PC-9 (cell line): Measurements from ENCODE around the gene CARTPT. TPM values are rescaled to one million over a fixed set of nuclear protein-coding genes. Genes with fewer than 3 reads are reported as not detected.

Source experiments
- Bru-seq: library from RNA; stranded (reverse); fragments of 400-500 nt; gene quantifications from one replicate; lab custom pipeline; 2021; lab: Mats Ljungman, UMichigan
- BruChase-seq, 2 experiments: library from RNA; stranded (reverse); fragments of 400-500 nt; gene quantifications; one replicate each; lab custom pipeline; 2021; lab: Mats Ljungman, UMichigan
- BruUV-seq: library from RNA; stranded (reverse); fragments of 400-500 nt; replicated peaks from 2 replicates; lab custom pipeline; 2021; lab: Mats Ljungman, UMichigan
- CTCF ChIA-PET: fragments of 300-600 bp; sonication (Branson Sonifier 250); formaldehyde crosslinking; loops from one replicate; lab custom pipeline; 2022; ENCODE audit warnings: antibody characterized with exemption; lab: Charles Lee
- POLR2A ChIA-PET: fragments of 300-600 bp; sonication (Branson Sonifier 250); formaldehyde crosslinking; loops from one replicate; lab custom pipeline; 2022; ENCODE audit warnings: antibody characterized with exemption; ENCODE audit not compliant: unreplicated experiment; lab: Charles Lee
- DNase-seq, 2 experiments: peaks; one replicate each; pipeline versions ENCODE4 v3.0.0 to v3.0.0-alpha.2; 2015 to 2022; ENCODE audit warnings: mixed read lengths in 1 of 2
- H2AFZ ChIP-seq: fragments of 200-600 bp; sonication (generic); 2 replicates; pipeline ENCODE4 v1.8.1; 2017; ENCODE audit warnings: antibody characterized with exemption
- H3F3A ChIP-seq: fragments of 200-600 bp; sonication (generic); 2 replicates; pipeline ENCODE4 v1.8.1; 2017; ENCODE audit warnings: antibody characterized with exemption, mild to moderate bottlenecking, low read depth; ENCODE audit not compliant: insufficient read depth
- H3K27ac ChIP-seq: fragments of 200-600 bp; sonication (generic); 2 replicates; pipeline ENCODE4 v1.6.1; 2016; ENCODE audit warnings: mixed run types
- H3K27me3 ChIP-seq: fragments of 200-600 bp; sonication (generic); 2 replicates; pipeline ENCODE4 v1.6.1; 2016; ENCODE audit warnings: low read depth, mixed run types; ENCODE audit not compliant: insufficient read depth
- H3K36me3 ChIP-seq: fragments of 200-600 bp; sonication (generic); 2 replicates; pipeline ENCODE4 v1.6.1; 2016; ENCODE audit warnings: low read depth, mixed run types
- H3K4me1 ChIP-seq: fragments of 200-600 bp; sonication (generic); replicated peaks from 2 replicates; pipeline ENCODE4 v1.6.1; 2016; ENCODE audit warnings: mixed run types; ENCODE audit not compliant: insufficient read depth
- H3K4me2 ChIP-seq: fragments of 200-600 bp; sonication (generic); 2 replicates; pipeline ENCODE4 v1.6.1; 2017; ENCODE audit warnings: mixed run types
- H3K4me3 ChIP-seq: fragments of 200-600 bp; sonication (generic); 2 replicates; pipeline ENCODE4 v1.6.1; 2016; ENCODE audit warnings: mixed run types
- H3K79me2 ChIP-seq: fragments of 200-600 bp; sonication (generic); 2 replicates; pipeline ENCODE4 v1.6.1; 2017; ENCODE audit warnings: low read depth, mixed run types
- H3K9me2 ChIP-seq: fragments of 200-600 bp; sonication (generic); 2 replicates; pipeline ENCODE4 v1.8.1; 2017; ENCODE audit warnings: mild to moderate bottlenecking; ENCODE audit not compliant: insufficient read depth
- H3K9me3 ChIP-seq: fragments of 200-600 bp; sonication (generic); 2 replicates; pipeline ENCODE4 v1.8.1; 2016; ENCODE audit warnings: low read depth; ENCODE audit not compliant: insufficient read depth
- H4K20me1 ChIP-seq: fragments of 200-600 bp; sonication (generic); 2 replicates; pipeline ENCODE4 v1.8.1; 2017; ENCODE audit not compliant: insufficient read depth
- EZH2 ChIP-seq: fragments of 200-600 bp; sonication (generic); IDR thresholded peaks from 2 replicates; pipeline ENCODE4 v1.8.0; 2017; ENCODE audit warnings: antibody characterized with exemption, low read depth
- intact Hi-C: fragments of 100-400 bp; cut with micrococcal nuclease; formaldehyde crosslinking; loops from one replicate; pipeline ENCODE4 v1.10.0; 2022; ENCODE audit not compliant: unreplicated experiment
- long read RNA-seq: library from polyadenylated mRNA; stranded (forward); transcript quantifications from one replicate; pipeline ENCODE4 v2.0.0, GENCODE V29; 2022
- total RNA-seq: library from RNA; stranded (reverse); gene quantifications from 2 replicates; pipeline ENCODE4 v1.2.3, GENCODE V29; 2021
- TF ChIP-seq, protein P1 (sequence below): fragments of 200-600 bp; sonication (generic); conservative IDR thresholded peaks from 2 replicates; pipeline ENCODE4 v1.6.1; 2017; ENCODE audit warnings: mixed run types, antibody characterized with exemption, mild to moderate bottlenecking, moderate library complexity

Gene CARTPT
- total RNA-seq: not detected in 2 replicates
- Bru-seq, nascent RNA: not detected
- percentile 28 among the genes with signal in this experiment for BruChase-seq, experiment 1, labeled RNA remaining after a 2-hour chase
- BruChase-seq, experiment 2, labeled RNA remaining after a 6-hour chase: percentile 5 among the genes with signal in this experiment
- long read RNA-seq: 0 reads

DNA sequence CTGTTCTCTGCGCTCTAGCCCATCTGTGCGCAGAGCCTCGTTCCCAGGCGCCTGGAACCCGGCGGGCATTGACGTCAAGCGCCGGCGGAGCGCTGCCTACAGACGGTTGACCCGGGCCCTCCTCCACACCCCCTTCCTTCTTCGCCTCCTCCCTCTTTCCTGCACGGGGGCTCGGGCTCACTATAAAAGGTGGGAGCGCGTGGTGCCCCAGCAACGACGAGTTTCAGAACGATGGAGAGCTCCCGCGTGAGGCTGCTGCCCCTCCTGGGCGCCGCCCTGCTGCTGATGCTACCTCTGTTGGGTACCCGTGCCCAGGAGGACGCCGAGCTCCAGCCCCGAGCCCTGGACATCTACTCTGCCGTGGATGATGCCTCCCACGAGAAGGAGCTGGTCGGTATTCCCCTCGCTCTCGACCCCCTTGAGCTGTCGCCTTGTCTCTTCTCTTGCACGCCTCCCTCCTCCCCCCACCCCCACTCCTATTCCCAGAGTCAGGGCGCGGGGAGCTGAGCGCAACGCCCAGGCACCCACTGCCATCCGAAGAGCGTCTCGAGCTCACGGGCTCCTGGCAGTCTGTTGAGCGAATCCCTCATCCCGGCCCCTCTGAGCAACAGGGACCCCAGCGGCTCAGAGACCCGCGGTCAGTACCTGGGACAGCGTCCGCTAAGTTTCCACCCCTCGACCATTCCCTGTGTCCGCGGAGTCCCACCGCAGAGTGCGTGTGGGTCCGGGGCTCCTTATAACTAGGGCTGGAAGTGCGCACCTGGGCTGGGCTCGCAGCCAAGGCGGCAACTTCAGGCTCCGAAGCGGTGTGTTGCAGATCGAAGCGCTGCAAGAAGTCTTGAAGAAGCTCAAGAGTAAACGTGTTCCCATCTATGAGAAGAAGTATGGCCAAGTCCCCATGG is at the start of gene CARTPT:
Gene CARTPT (plus strand): TSS at position 213 of the 902 bp plus-strand sequence. CDS start 19 bp downstream, at position 232.
- no peak for TF ChIP-seq EZH2
- TF ChIP-seq, protein P1, sequence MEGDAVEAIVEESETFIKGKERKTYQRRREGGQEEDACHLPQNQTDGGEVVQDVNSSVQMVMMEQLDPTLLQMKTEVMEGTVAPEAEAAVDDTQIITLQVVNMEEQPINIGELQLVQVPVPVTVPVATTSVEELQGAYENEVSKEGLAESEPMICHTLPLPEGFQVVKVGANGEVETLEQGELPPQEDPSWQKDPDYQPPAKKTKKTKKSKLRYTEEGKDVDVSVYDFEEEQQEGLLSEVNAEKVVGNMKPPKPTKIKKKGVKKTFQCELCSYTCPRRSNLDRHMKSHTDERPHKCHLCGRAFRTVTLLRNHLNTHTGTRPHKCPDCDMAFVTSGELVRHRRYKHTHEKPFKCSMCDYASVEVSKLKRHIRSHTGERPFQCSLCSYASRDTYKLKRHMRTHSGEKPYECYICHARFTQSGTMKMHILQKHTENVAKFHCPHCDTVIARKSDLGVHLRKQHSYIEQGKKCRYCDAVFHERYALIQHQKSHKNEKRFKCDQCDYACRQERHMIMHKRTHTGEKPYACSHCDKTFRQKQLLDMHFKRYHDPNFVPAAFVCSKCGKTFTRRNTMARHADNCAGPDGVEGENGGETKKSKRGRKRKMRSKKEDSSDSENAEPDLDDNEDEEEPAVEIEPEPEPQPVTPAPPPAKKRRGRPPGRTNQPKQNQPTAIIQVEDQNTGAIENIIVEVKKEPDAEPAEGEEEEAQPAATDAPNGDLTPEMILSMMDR: no peak
- H3K4me2 ChIP-seq: no peak within 1 kb of the TSS
- no peaks in the 10 kb centered on the region for H3K9me3 ChIP-seq
- H3K27me3 ChIP-seq: peaks cover 38% of the 10 kb centered on the region
- no peaks in the 10 kb centered on the region for H3K4me1 ChIP-seq
- no peak within 1 kb of the TSS for H3K4me3 ChIP-seq
- H3K79me2 ChIP-seq: no peaks in the 10 kb centered on the region
- intact Hi-C loops: no loop called here
- POLR2A ChIA-PET: no interaction called here
- no peaks in the 10 kb centered on the region for H3F3A ChIP-seq
- BruUV-seq: no TSS peak
- H3K27ac ChIP-seq: no peak within 1 kb of the TSS
- DNase-seq: no peak
- H3K9me2 ChIP-seq: no peaks in the 10 kb centered on the region
- H3K36me3 ChIP-seq: no peaks in the 10 kb centered on the region
- H4K20me1 ChIP-seq: no peaks in the 10 kb centered on the region
- no peak within 1 kb of the TSS for H2AFZ ChIP-seq
- CTCF ChIA-PET: interaction anchor here (0.6 kb wide), 1 partner anchor 221 kb away, joined by 18 read pairs; no protein-coding TSS in a partner anchor

DNA sequence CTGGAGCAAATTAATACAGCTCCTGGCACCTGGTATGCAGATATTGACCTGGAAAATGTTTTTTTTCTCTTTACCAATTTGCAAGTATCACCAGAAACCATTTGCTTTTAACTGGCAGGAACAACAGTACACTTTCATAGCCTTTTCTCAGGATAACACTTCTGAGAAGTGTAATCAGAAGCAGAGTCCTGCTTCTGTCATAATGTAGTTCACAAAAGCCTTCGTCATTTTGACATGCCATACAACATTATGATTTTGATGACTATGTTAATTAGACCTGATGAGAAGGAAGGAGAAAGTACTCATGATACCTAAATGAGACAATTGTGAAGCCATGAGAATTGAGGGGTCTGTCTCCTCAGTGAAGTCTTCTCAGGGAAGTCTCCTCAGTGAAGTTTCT is 41.1 kb upstream of the CARTPT start:
- Histone ChIP-seq H3K4me3 (no peak overlapping the region), H2AFZ (no peak overlapping the region), H3K9me2 (no peaks in the 10 kb centered on the region), H3K27ac (no peak overlapping the region), H3F3A (no peaks in the 10 kb centered on the region), H4K20me1 (no peaks in the 10 kb centered on the region), H3K27me3 (no peaks in the 10 kb centered on the region; the same call in 1 of the 2 replicates), H3K79me2 (no peaks in the 10 kb centered on the region), H3K4me2 (no peak overlapping the region), H3K9me3 (no peaks in the 10 kb centered on the region), H3K36me3 (no peaks in the 10 kb centered on the region), H3K4me1 (no peaks in the 10 kb centered on the region)
- no TSS peak for BruUV-seq
- TF ChIP-seq, protein P1: no peak
- TF ChIP-seq EZH2: no peak
- DNase-seq: no peak
- intact Hi-C loops: no loop called here
- ChIA-PET CTCF (no interaction called here), POLR2A (no interaction called here)

DNA sequence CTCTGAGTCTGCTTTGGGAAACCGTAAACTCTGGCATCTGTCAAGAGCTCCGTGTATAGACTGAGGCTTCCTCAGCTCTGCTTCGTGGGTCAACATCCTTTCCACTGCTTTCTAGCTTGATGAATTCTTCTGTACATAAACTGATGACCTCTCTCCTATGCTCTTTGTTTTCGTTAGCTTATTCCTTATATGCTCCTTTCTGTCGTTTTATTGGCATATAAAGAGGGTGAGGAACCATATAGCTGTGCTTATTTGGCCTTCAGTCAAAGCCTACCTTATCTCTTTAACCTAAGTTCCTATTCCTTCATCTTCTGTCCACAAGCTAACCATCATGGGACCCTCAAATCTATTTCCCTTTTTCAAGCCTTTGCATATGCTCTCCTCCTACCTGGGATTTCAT is 39.4 kb upstream of the CARTPT start:
- H3K79me2 ChIP-seq: no peaks in the 10 kb centered on the region
- H3K4me3 ChIP-seq: no peak overlapping the region
- intact Hi-C loops: no loop called here
- no peak overlapping the region for H2AFZ ChIP-seq
- no peak overlapping the region for H3K4me2 ChIP-seq
- no peak for TF ChIP-seq EZH2
- TF ChIP-seq, protein P1: no peak
- no peaks in the 10 kb centered on the region for H3F3A ChIP-seq
- no peaks in the 10 kb centered on the region for H3K36me3 ChIP-seq
- H3K27ac ChIP-seq: no peak overlapping the region
- no TSS peak for BruUV-seq
- POLR2A ChIA-PET: no interaction called here
- no peaks in the 10 kb centered on the region for H3K4me1 ChIP-seq
- H4K20me1 ChIP-seq: no peaks in the 10 kb centered on the region
- CTCF ChIA-PET: no interaction called here
- H3K9me3 ChIP-seq: no peaks in the 10 kb centered on the region
- no peaks in the 10 kb centered on the region for H3K9me2 ChIP-seq
- no peaks in the 10 kb centered on the region; the same call in 1 of the 2 replicates for H3K27me3 ChIP-seq
- no peak for DNase-seq
